ENCODE data around the gene ARPP19.

- TF ChIP-seq CTCF (IDR thresholded peaks at IDR 0.05; ENCODE audit: low read depth, low read length, poor library complexity, severe bottlenecking), result no peak
- no peak for TF ChIP-seq EZH2phosphoT487 (IDR thresholded peaks at IDR 0.05; ENCODE audit: borderline replicate concordance, low read length)
Measured at GRCh38 chr15:52568601-52569585, at the start of gene ARPP19.
